Stimulated activated CD8-positive, alpha-beta memory T cell treated with anti-CD3 and anti-CD28 coated beads, Interleukin-12 subunit alpha, Interleukin-12 subunit beta, amount 100 ng/mL, for 1 hour (primary cell): Measurements from ENCODE around the gene PPIP5K2.
A peak's percentile ranks its signal among the peaks of the same experiment; 100 is the strongest.
"Not testable (repeated sequence)": the region's sequence is repeated elsewhere in the genome, so short reads cannot be mapped to it uniquely, and the experiment has no call there.

ENCODE experiments used
- DNase-seq: peaks from one replicate; pipeline ENCODE4 v3.0.0-alpha.2; 2020; ENCODE audit warnings: low read depth

PPIP5K2 gene

GRCh38 chr5:103119765-103120606 is at the start of gene PPIP5K2, which contains the start of gene GIN1:
Gene PPIP5K2, plus strand, starts transcription at chr5:103120301. Its CDS starts 9,289 bp downstream, at chr5:103129590.
Gene GIN1, minus strand, starts transcription at chr5:103120138. Its CDS starts 11,431 bp downstream, at chr5:103108707.
- peak; percentile 95 for DNase-seq

- DNase-seq, result not testable (repeated sequence)
These were observed 46.6 kb upstream of the PPIP5K2 start for GRCh38 chr5:103073500-103073899.

- DNase-seq, result no peak
These were observed 44.7 kb upstream of the PPIP5K2 start for GRCh38 chr5:103075442-103075841.

GRCh38 chr5:103079796-103080195 is 40.3 kb upstream of the PPIP5K2 start:
- DNase-seq, result no peak

- no peak for DNase-seq
These were observed 33.6 kb upstream of the PPIP5K2 start for GRCh38 chr5:103086547-103086946.

- no peak for DNase-seq
These were observed 30.8 kb upstream of the PPIP5K2 start for GRCh38 chr5:103089272-103089671.

GRCh38 chr5:103090791-103091190 is 29.3 kb upstream of the PPIP5K2 start:
- DNase-seq, result no peak

GRCh38 chr5:103092676-103093075 is 27.4 kb upstream of the PPIP5K2 start:
- no peak for DNase-seq

GRCh38 chr5:103093727-103094126 is 26.4 kb upstream of the PPIP5K2 start:
- no peak for DNase-seq

- DNase-seq, result no peak
These were observed 25.4 kb upstream of the PPIP5K2 start for GRCh38 chr5:103094737-103095136.

GRCh38 chr5:103098993-103099392 is 21.1 kb upstream of the PPIP5K2 start:
- no peak for DNase-seq

- DNase-seq, result no peak
These were observed 18.9 kb upstream of the PPIP5K2 start for GRCh38 chr5:103101079-103101750.

- DNase-seq, result no peak
These were observed 17.9 kb upstream of the PPIP5K2 start for GRCh38 chr5:103102234-103102633.

GRCh38 chr5:103108086-103108485 is 12.0 kb upstream of the PPIP5K2 start:
- no peak for DNase-seq

GRCh38 chr5:103109277-103109676 is 10.8 kb upstream of the PPIP5K2 start:
- DNase-seq, result no peak

GRCh38 chr5:103110403-103110802 is 9.7 kb upstream of the PPIP5K2 start:
- DNase-seq, result no peak

GRCh38 chr5:103111468-103111867 is 8.6 kb upstream of the PPIP5K2 start:
- no peak for DNase-seq

- DNase-seq, result no peak
These were observed 7.2 kb upstream of the PPIP5K2 start for GRCh38 chr5:103112910-103113309.

GRCh38 chr5:103114440-103114839 is 5.7 kb upstream of the PPIP5K2 start:
- DNase-seq, result no peak

GRCh38 chr5:103117471-103117991 is 2.6 kb upstream of the PPIP5K2 start:
- no peak for DNase-seq

GRCh38 chr5:103119070-103119764 is 884 bp upstream of the PPIP5K2 start:
- no peak for DNase-seq

- DNase-seq, result no peak
These were observed 603 bp downstream of the PPIP5K2 start for GRCh38 chr5:103120607-103121200.
